ENCODE measurements around the gene ZNF709.

The ZNF709 gene

GRCh38 chr19:12411893-12412292, 72.7 kb downstream of the ZNF709 start:
- no peak for DNase-seq (ENCODE audit: low read depth)
- H3K4me3 ChIP-seq (ENCODE audit: low read length) = no peak overlapping the region
- TF ChIP-seq CTCF (conservative IDR thresholded peaks at IDR 0.05; ENCODE audit: low read depth, low read length) = no peak

All from retinal pigment epithelial cell (primary cell).